ENCODE measurements around the gene GALNTL6.
A peak's percentile ranks its signal among the peaks of the same experiment; 100 is the strongest.

Gene GALNTL6

DNA sequence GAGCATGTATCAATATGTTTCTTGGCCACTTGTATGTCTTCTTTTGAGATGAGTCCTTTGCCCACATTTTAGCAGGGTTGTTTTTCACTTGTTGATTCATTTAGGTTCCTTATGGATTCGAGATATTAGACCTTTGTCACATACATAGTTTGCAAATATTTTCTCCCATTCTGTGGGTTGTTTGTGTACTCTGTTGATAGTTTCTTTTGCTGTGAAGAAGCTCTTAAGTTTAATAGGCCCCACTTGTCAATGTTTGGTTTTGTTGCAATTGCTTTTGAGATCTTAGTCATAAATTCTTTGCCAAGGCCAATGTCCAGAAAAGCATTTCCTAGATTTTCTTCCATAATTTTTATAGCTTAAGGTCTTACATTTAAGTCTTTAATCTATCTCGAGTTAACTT lies 1074.8 kb downstream of the GALNTL6 start:
- Histone ChIP-seq H3K4me1 (ENCODE audit: control insufficient read depth, insufficient read depth, low read depth, low read length) (no peaks in the 10 kb centered on the region), H3K9me3 (ENCODE audit: control insufficient read depth, low read length) (peaks cover 15% of the 10 kb centered on the region), H3K18ac (ENCODE audit: low read depth in 1 of 2, low read length in 2 of 2) (no peak overlapping the region), H3K36me3 (ENCODE audit: control insufficient read depth in 1 of 2, insufficient read depth in 2 of 2, low read depth in 1 of 2, low read length in 2 of 2) (no peaks in the 10 kb centered on the region), H4K8ac (ENCODE audit: low read length) (no peak overlapping the region), H3K27me3 (ENCODE audit: control insufficient read depth in 1 of 2, insufficient read depth in 1 of 2, low read length in 2 of 2) (no peaks in the 10 kb centered on the region), H2BK120ac (ENCODE audit: low read depth, low read length) (no peak overlapping the region), H2BK15ac (ENCODE audit: low read depth, poor library complexity, severe bottlenecking) (no peak overlapping the region), H3K23ac (ENCODE audit: low read length in 2 of 2) (no peak overlapping the region), H2AK5ac (ENCODE audit: low read length, severe bottlenecking) (no peak overlapping the region), H3K27ac (ENCODE audit: low read length, poor library complexity, severe bottlenecking) (no peak overlapping the region), H3K4ac (ENCODE audit: low read depth in 1 of 2, low read length in 2 of 2) (no peak overlapping the region), H4K91ac (ENCODE audit: low read length) (no peak overlapping the region), H3K79me1 (replicated peaks; ENCODE audit: low read length, poor library complexity, severe bottlenecking) (no peaks in the 10 kb centered on the region), H3K14ac (ENCODE audit: low read length in 2 of 2) (no peak overlapping the region), H2AFZ (ENCODE audit: low read depth, low read length) (no peak overlapping the region), H3K9ac (ENCODE audit: low read length) (no peak overlapping the region), H3K4me3 (ENCODE audit: insufficient read depth in 1 of 2, low read depth in 1 of 2, low read length in 2 of 2) (no peak overlapping the region), H2BK12ac (ENCODE audit: low read length in 2 of 2) (no peak overlapping the region), H2BK5ac (ENCODE audit: low read depth, low read length, poor library complexity, severe bottlenecking) (no peak overlapping the region), H3K4me2 (ENCODE audit: low read length, poor library complexity, severe bottlenecking) (no peak overlapping the region)
- WGBS = no CpG with 5 or more reads among the region's 2 CpGs
- no peak for DNase-seq

DNA sequence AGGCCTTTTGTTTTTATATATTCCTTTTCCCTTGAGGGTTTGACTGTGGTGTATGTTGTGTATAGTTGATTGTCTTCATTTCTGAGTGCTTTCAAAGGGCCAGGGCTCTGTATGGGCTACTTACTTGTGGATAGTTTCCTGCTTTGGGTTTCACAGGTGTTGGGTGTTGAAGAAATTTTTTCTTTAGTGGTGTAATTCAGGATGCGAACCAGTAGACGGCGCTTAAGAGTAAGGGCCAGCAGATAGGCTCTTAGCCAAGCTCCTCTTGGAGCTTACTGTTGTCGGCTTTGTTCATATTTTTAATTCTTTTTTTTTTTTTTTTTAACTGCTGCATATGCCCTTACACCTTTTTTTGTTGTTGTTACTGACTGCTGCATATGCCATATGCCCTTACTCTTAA lies 1079.1 kb downstream of the GALNTL6 start:
- Histone ChIP-seq H2AFZ (ENCODE audit: low read depth, low read length) (no peak overlapping the region), H3K27me3 (ENCODE audit: control insufficient read depth in 1 of 2, insufficient read depth in 1 of 2, low read length in 2 of 2) (no peaks in the 10 kb centered on the region), H3K14ac (ENCODE audit: low read length in 2 of 2) (no peak overlapping the region), H3K23ac (ENCODE audit: low read length in 2 of 2) (no peak overlapping the region), H3K79me1 (replicated peaks; ENCODE audit: low read length, poor library complexity, severe bottlenecking) (no peaks in the 10 kb centered on the region), H2BK12ac (ENCODE audit: low read length in 2 of 2) (no peak overlapping the region), H2BK5ac (ENCODE audit: low read depth, low read length, poor library complexity, severe bottlenecking) (no peak overlapping the region), H3K4ac (ENCODE audit: low read depth in 1 of 2, low read length in 2 of 2) (no peak overlapping the region), H3K9ac (ENCODE audit: low read length) (no peak overlapping the region), H2AK5ac (ENCODE audit: low read length, severe bottlenecking) (no peak overlapping the region), H2BK15ac (ENCODE audit: low read depth, poor library complexity, severe bottlenecking) (no peak overlapping the region), H3K18ac (ENCODE audit: low read depth in 1 of 2, low read length in 2 of 2) (no peak overlapping the region), H3K4me1 (ENCODE audit: control insufficient read depth, insufficient read depth, low read depth, low read length) (no peaks in the 10 kb centered on the region), H3K4me3 (ENCODE audit: insufficient read depth in 1 of 2, low read depth in 1 of 2, low read length in 2 of 2) (no peak overlapping the region), H3K36me3 (ENCODE audit: control insufficient read depth in 1 of 2, insufficient read depth in 2 of 2, low read depth in 1 of 2, low read length in 2 of 2) (no peaks in the 10 kb centered on the region), H3K9me3 (ENCODE audit: control insufficient read depth, low read length) (peaks cover 43% of the 10 kb centered on the region), H3K4me2 (ENCODE audit: low read length, poor library complexity, severe bottlenecking) (no peak overlapping the region), H4K91ac (ENCODE audit: low read length) (no peak overlapping the region), H2BK120ac (ENCODE audit: low read depth, low read length) (no peak overlapping the region), H3K27ac (ENCODE audit: low read length, poor library complexity, severe bottlenecking) (no peak overlapping the region), H4K8ac (ENCODE audit: low read length) (no peak overlapping the region)
- WGBS = 10% methylated on average over 3 of the region's 4 CpGs
- DNase-seq = peak; percentile 5

DNA sequence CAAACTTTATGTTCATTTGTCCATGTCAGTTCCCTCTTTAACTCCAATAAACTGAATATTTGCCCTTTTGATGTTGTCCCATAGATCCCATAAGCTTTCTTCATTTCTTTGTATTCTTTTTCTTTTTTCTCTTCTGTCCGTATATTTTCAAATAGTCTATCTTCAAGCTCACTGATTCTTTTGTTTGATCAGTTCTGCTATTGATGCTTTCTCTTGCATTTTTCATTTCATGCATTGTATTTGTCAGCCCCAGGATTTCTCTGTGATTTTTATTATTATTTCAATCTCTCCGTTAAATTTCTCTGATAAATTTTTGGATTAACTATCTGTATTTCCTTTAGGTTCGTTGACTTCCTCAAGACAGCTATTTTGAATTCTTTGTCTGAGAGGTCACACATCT lies 1082.5 kb downstream of the GALNTL6 start:
- Histone ChIP-seq H2BK120ac (ENCODE audit: low read depth, low read length) (no peak overlapping the region), H3K9me3 (ENCODE audit: control insufficient read depth, low read length) (peaks cover 46% of the 10 kb centered on the region), H3K14ac (ENCODE audit: low read length in 2 of 2) (no peak overlapping the region), H3K4me1 (ENCODE audit: control insufficient read depth, insufficient read depth, low read depth, low read length) (no peaks in the 10 kb centered on the region), H3K18ac (ENCODE audit: low read depth in 1 of 2, low read length in 2 of 2) (no peak overlapping the region), H3K4ac (ENCODE audit: low read depth in 1 of 2, low read length in 2 of 2) (no peak overlapping the region), H3K79me1 (replicated peaks; ENCODE audit: low read length, poor library complexity, severe bottlenecking) (no peaks in the 10 kb centered on the region), H4K8ac (ENCODE audit: low read length) (no peak overlapping the region), H3K4me3 (ENCODE audit: insufficient read depth in 1 of 2, low read depth in 1 of 2, low read length in 2 of 2) (no peak overlapping the region), H2AFZ (ENCODE audit: low read depth, low read length) (no peak overlapping the region), H4K91ac (ENCODE audit: low read length) (no peak overlapping the region), H2AK5ac (ENCODE audit: low read length, severe bottlenecking) (no peak overlapping the region), H2BK5ac (ENCODE audit: low read depth, low read length, poor library complexity, severe bottlenecking) (no peak overlapping the region), H2BK15ac (ENCODE audit: low read depth, poor library complexity, severe bottlenecking) (no peak overlapping the region), H3K27me3 (ENCODE audit: control insufficient read depth in 1 of 2, insufficient read depth in 1 of 2, low read length in 2 of 2) (no peaks in the 10 kb centered on the region), H3K23ac (ENCODE audit: low read length in 2 of 2) (no peak overlapping the region), H3K4me2 (ENCODE audit: low read length, poor library complexity, severe bottlenecking) (no peak overlapping the region), H3K9ac (ENCODE audit: low read length) (no peak overlapping the region), H2BK12ac (ENCODE audit: low read length in 2 of 2) (no peak overlapping the region), H3K27ac (ENCODE audit: low read length, poor library complexity, severe bottlenecking) (no peak overlapping the region), H3K36me3 (ENCODE audit: control insufficient read depth in 1 of 2, insufficient read depth in 2 of 2, low read depth in 1 of 2, low read length in 2 of 2) (no peaks in the 10 kb centered on the region)
- DNase-seq = no peak
- 100% methylated on average over 2 of the region's 3 CpGs for WGBS

DNA sequence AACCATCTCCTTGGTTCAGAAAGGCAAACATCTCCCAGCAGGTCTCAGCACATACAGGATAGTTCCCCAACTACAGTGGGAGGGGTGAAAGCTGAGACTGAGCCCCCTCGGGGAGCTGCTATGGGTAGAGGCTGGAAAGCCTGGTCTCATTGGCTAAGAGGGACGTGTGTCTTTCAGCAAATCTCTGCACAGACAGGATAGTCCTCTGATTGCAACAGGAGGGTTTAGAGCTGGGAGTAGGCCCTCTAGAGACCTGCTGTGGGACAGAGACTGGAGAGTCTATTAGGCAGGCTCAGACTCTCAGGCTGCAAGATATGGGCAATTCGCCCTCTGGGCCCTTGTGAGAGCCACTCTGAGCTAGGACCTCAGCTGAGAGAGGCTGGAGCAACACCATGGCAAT lies 1083.8 kb downstream of the GALNTL6 start:
- no peak overlapping the region for H2BK15ac ChIP-seq (ENCODE audit: low read depth, poor library complexity, severe bottlenecking)
- H3K18ac ChIP-seq (ENCODE audit: low read depth in 1 of 2, low read length in 2 of 2) = no peak overlapping the region
- H3K4me3 ChIP-seq (ENCODE audit: insufficient read depth in 1 of 2, low read depth in 1 of 2, low read length in 2 of 2) = no peak overlapping the region
- H3K27ac ChIP-seq (ENCODE audit: low read length, poor library complexity, severe bottlenecking) = no peak overlapping the region
- H3K4me2 ChIP-seq (ENCODE audit: low read length, poor library complexity, severe bottlenecking) = no peak overlapping the region
- H2BK5ac ChIP-seq (ENCODE audit: low read depth, low read length, poor library complexity, severe bottlenecking) = no peak overlapping the region
- no peak overlapping the region for H2AK5ac ChIP-seq (ENCODE audit: low read length, severe bottlenecking)
- H3K79me1 ChIP-seq (replicated peaks; ENCODE audit: low read length, poor library complexity, severe bottlenecking) = no peaks in the 10 kb centered on the region
- H3K36me3 ChIP-seq (ENCODE audit: control insufficient read depth in 1 of 2, insufficient read depth in 2 of 2, low read depth in 1 of 2, low read length in 2 of 2) = no peaks in the 10 kb centered on the region
- no peaks in the 10 kb centered on the region for H3K27me3 ChIP-seq (ENCODE audit: control insufficient read depth in 1 of 2, insufficient read depth in 1 of 2, low read length in 2 of 2)
- no peak overlapping the region for H2BK12ac ChIP-seq (ENCODE audit: low read length in 2 of 2)
- no peak overlapping the region for H3K4ac ChIP-seq (ENCODE audit: low read depth in 1 of 2, low read length in 2 of 2)
- no peak overlapping the region for H3K9ac ChIP-seq (ENCODE audit: low read length)
- WGBS = 75% methylated on average over 3 of the region's 3 CpGs
- H3K23ac ChIP-seq (ENCODE audit: low read length in 2 of 2) = no peak overlapping the region
- H3K9me3 ChIP-seq (ENCODE audit: control insufficient read depth, low read length) = peaks cover 39% of the 10 kb centered on the region
- H3K4me1 ChIP-seq (ENCODE audit: control insufficient read depth, insufficient read depth, low read depth, low read length) = no peaks in the 10 kb centered on the region
- H2BK120ac ChIP-seq (ENCODE audit: low read depth, low read length) = no peak overlapping the region
- no peak overlapping the region for H2AFZ ChIP-seq (ENCODE audit: low read depth, low read length)
- H4K91ac ChIP-seq (ENCODE audit: low read length) = no peak overlapping the region
- no peak overlapping the region for H4K8ac ChIP-seq (ENCODE audit: low read length)
- no peak overlapping the region for H3K14ac ChIP-seq (ENCODE audit: low read length in 2 of 2)
- DNase-seq = no peak
